ENCODE data around the gene LGR6. TPM values are rescaled to one million over a fixed set of nuclear protein-coding genes. Genes with fewer than 3 reads are reported as not detected.

The LGR6 gene
- total RNA-seq, 8 experiments from 2014 or later: 0.13 to 1.0 (median 0.35) TPM

DNA sequence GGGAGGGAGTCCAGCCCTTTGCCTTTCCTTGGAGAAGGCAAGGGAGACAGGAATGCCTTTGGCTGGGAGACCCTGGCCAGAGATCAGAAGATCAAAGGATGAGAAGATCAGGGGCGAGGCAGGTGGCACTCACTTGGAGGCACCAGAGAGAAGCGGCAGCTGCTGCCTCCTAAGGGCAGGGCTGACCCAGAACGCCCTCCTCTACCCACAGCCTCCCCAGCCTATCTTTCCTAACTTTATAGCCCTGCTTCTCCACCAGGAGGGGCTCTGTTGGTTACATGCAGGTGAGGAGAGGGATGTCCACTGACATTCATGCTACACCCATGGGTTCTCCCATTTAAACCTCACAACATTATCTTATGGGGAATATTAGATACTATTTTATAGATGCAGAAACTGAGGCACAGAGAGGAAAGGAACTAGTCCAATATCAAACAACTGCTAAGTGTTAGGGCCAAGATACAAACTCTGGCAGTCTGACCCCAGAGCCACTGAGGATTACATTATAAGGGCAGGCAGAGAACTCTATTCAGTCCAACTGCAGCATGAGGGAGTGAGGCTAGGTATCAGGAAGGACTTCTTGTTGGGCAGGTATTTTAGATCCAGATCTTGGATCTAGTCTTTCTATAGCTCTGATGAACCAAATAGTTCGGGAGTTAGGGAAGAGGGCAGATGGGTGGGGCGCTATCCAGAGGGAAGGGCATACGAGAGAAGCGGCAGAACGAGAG lies 19.9 kb downstream of the LGR6 start:
- Histone ChIP-seq H3K27ac (no peak overlapping the region), H3K4me1 (replicated peaks in 1 of 2) (peaks cover 2 to 4% of the 10 kb centered on the region in 2 donors), H3K4me3 (no peak overlapping the region)
- ATAC-seq (replicated peaks in 6 of 8): peak in 3 of 8 experiments; percentile 34 to 63 (median 40)
- in situ Hi-C loops (cut with MboI; ENCODE audit: low pct_unique_long_range_greater_than_20kb in 2 of 9, low sequenced_read_pairs in 9 of 9, unreplicated experiment in 9 of 9): no loop called here
- WGBS, 10 experiments: 0 to 50% (median 31%) methylated on average over 1 to 7 of the region's 8 CpGs

GRCh38 chr1:202214089-202214843 lies 20.7 kb downstream of the LGR6 start:
- peaks cover 2 to 4% of the 10 kb centered on the region in 2 donors for H3K4me1 ChIP-seq (replicated peaks in 1 of 2)
- H3K4me3 ChIP-seq: peak overlapping the region in 1 of 5 donors; percentile 5
- H3K27ac ChIP-seq: no peak overlapping the region
- WGBS, 10 experiments: 0 to 73% (median 15%) methylated on average over 2 to 22 of the region's 56 CpGs; no CpG with 5 or more reads in 3 of the 10 experiments
- peak in 6 of 8 experiments; percentile 18 to 75 (median 54) for ATAC-seq (replicated peaks in 6 of 8)
- in situ Hi-C loops (cut with MboI; ENCODE audit: low pct_unique_long_range_greater_than_20kb in 2 of 9, low sequenced_read_pairs in 9 of 9, unreplicated experiment in 9 of 9): no loop called here

DNA sequence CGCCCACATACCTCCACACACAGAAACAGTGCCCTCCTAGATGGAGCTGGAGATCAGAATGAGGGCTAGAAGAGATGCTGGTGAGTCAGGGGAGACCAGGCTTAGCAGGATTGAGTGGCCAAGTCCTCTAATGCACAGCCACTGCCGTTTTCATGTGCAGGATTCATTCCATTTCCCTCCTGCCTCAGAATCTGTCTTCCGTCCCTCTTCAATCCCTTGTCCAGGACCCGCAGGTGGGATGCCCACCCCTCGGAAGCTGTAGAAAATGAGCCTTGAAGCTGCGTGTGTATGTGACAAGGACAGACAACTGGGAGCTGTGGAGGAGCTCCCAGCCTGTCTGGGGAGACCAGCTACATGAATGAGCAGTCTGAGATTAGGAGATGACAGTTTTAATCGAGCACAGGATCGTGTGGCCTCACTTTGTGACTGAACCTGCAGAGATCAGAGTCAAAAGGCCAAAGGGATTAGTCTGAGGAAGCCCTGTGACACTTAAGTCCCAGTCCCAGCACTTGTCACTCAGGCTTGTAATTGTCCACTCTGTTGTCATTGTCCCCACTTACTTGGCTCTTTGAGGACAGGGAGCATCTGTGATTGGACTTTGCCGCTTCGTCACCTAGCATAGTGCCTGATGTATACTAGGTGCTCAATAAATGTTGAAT lies 22.0 kb downstream of the LGR6 start:
- WGBS, 10 experiments: 0 to 100% (median 81%) methylated on average over 1 to 7 of the region's 10 CpGs; no CpG with 5 or more reads in 1 of the 10 experiments
- Histone ChIP-seq H3K4me1 (replicated peaks in 1 of 2) (peaks cover 2 to 4% of the 10 kb centered on the region in 2 donors), H3K4me3 (no peak overlapping the region), H3K27ac (no peak overlapping the region)
- no peak for ATAC-seq (replicated peaks in 6 of 8)
- in situ Hi-C loops (cut with MboI; ENCODE audit: low pct_unique_long_range_greater_than_20kb in 2 of 9, low sequenced_read_pairs in 9 of 9, unreplicated experiment in 9 of 9): no loop called here

DNA sequence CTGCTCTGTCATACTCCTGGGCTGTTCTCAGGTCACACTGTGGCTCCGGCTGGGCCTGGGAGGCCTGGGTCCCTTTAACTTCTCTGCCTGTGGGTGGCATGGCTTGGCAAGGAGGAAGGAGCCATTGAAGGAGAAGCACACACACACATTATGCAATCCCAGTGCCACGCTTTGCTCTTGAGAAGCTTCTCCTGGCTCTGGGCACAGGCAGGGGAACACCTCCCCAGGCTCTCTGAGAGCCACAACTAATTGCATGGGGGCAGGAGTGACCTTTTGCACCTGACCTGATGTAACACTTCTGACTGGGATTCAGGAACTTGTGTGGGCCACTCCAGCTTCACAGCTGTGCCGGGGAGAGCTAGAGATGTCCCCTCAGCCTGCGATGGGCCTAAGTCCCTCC lies 23.1 kb downstream of the LGR6 start:
- 27 to 81% (median 49%) methylated on average over 1 to 4 of the region's 4 CpGs; no CpG with 5 or more reads in 6 of the 10 experiments for WGBS, 10 experiments
- H3K4me3 ChIP-seq: no peak overlapping the region
- in situ Hi-C loops (cut with MboI; ENCODE audit: low pct_unique_long_range_greater_than_20kb in 2 of 9, low sequenced_read_pairs in 9 of 9, unreplicated experiment in 9 of 9): no loop called here
- no peak overlapping the region for H3K27ac ChIP-seq
- H3K4me1 ChIP-seq (replicated peaks in 1 of 2): peaks cover 3 to 4% of the 10 kb centered on the region in 2 donors
- no peak for ATAC-seq (replicated peaks in 6 of 8)

DNA sequence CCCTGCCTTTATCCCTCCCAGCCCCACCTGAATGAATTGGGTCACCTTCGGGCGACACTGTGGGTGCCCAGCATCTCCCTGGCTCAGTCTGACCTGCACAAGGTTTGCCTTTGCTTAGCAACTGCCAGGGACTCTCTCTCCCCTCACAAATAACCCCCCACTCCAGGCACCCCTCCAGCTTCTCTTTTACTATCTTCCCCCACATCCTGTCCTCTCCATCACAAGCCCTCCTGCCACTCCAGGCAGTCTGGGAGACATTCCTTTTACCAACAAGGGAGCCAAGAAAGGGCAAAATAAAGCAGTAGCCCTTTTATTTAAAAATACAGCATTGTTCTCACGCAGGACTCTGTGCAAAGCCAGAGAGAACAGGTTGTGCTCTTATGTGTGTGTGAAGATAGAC lies 23.9 kb downstream of the LGR6 start:
- 40 to 80% (median 63%) methylated on average over 1 to 3 of the region's 3 CpGs; no CpG with 5 or more reads in 4 of the 10 experiments for WGBS, 10 experiments
- in situ Hi-C loops (cut with MboI; ENCODE audit: low pct_unique_long_range_greater_than_20kb in 2 of 9, low sequenced_read_pairs in 9 of 9, unreplicated experiment in 9 of 9): no loop called here
- no peak overlapping the region for H3K4me3 ChIP-seq

DNA sequence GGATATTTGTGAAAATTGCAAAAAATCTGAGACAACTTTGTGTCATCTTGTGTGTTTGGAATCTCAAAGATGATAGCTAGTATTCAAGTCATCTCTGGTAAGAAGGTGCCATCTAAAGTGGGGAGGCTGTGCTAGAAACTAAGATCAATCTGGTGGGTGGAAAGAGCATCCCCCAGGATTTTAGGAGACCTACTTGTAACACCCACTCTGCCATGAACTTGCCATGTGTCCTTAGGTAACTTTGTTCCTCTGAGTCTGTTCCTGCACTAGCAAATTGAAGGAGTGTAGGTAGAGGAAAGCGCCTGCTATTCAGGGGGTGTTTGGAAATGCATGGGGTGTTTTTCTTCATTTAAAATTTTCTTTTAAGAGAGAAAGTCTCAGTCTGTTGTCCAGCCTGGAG lies 24.4 kb downstream of the LGR6 start:
- in situ Hi-C loops (cut with MboI; ENCODE audit: low pct_unique_long_range_greater_than_20kb in 2 of 9, low sequenced_read_pairs in 9 of 9, unreplicated experiment in 9 of 9): no loop called here
- Histone ChIP-seq H3K4me1 (replicated peaks in 1 of 2) (peaks cover 8 to 15% of the 10 kb centered on the region in 2 donors), H3K27ac (no peak overlapping the region), H3K4me3 (no peak overlapping the region)
- 86 to 100% (median 100%) methylated on average over 1 of the region's 1 CpG; no CpG with 5 or more reads in 5 of the 10 experiments for WGBS, 10 experiments
- no peak for ATAC-seq (replicated peaks in 6 of 8)

More for the DNA sequence above, 23.9 kb downstream of the LGR6 start:
- no peak overlapping the region for H3K27ac ChIP-seq
- H3K4me1 ChIP-seq (replicated peaks in 1 of 2): peaks cover 8 to 11% of the 10 kb centered on the region in 2 donors
- ATAC-seq (replicated peaks in 6 of 8): no peak

GRCh38 chr1:202220733-202221132 lies 27.1 kb downstream of the LGR6 start:
- peaks cover 4 to 15% of the 10 kb centered on the region in 2 donors for H3K4me1 ChIP-seq (replicated peaks in 1 of 2)
- no peak overlapping the region for H3K27ac ChIP-seq
- no peak overlapping the region for H3K4me3 ChIP-seq
- in situ Hi-C loops (cut with MboI; ENCODE audit: low pct_unique_long_range_greater_than_20kb in 2 of 9, low sequenced_read_pairs in 9 of 9, unreplicated experiment in 9 of 9): no loop called here
- 71 to 79% (median 76%) methylated on average over 1 to 2 of the region's 2 CpGs; no CpG with 5 or more reads in 7 of the 10 experiments for WGBS, 10 experiments
- peak in 1 of 8 experiments; percentile 13 for ATAC-seq (replicated peaks in 6 of 8)

DNA sequence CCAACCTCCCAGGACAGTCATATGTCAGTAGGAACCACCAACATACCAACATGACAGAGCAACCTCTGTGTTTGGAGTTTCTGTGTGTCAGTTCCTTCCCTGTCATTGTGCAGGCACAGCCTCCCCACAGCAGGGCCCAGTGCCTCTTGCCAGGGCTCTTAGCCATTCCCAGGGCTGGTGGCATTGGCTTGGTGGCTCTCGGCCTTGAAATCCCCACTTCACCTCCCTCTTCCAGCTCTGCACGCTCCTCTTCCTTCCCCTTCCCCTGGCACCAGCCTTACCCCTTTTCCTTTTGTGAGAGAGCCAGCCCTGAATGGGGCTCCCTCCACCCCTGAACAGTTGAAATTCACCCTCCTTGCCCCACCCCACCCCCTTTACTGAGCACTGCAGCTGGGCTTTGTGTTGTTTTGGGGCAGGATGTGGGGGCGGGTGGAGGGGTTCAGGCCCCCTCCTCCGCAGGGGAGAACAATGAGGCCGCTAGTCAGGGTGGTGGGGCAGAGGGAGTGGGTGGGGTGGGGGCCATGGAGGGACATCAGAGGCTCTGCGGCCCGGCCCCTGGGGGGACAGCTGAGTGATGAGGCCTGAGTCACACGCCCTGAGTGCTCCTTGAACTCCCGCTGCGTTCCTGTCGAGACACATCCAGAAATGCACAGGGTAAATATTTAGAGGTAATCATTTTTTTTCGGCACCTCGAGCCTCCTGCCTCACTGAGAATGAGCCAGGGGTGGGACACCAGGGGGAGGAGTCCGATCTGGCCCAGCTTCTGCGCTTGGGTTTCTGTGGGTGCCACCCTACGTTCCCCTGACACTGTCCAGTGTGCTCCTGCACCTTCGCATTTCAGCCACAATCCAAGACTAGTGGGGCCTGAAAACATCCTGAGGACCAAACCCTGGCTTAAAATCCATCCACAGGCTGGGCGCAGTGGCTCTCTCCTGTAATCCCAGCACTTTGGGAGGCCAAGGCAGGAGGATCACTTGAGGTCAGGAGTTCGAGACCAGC lies 28.6 kb downstream of the LGR6 start:
- in situ Hi-C loops (cut with MboI; ENCODE audit: low pct_unique_long_range_greater_than_20kb in 2 of 9, low sequenced_read_pairs in 9 of 9, unreplicated experiment in 9 of 9): no loop called here
- H3K27ac ChIP-seq: no peak overlapping the region
- ATAC-seq (replicated peaks in 6 of 8): peak in 5 of 8 experiments; percentile 81 to 90 (median 85)

DNA sequence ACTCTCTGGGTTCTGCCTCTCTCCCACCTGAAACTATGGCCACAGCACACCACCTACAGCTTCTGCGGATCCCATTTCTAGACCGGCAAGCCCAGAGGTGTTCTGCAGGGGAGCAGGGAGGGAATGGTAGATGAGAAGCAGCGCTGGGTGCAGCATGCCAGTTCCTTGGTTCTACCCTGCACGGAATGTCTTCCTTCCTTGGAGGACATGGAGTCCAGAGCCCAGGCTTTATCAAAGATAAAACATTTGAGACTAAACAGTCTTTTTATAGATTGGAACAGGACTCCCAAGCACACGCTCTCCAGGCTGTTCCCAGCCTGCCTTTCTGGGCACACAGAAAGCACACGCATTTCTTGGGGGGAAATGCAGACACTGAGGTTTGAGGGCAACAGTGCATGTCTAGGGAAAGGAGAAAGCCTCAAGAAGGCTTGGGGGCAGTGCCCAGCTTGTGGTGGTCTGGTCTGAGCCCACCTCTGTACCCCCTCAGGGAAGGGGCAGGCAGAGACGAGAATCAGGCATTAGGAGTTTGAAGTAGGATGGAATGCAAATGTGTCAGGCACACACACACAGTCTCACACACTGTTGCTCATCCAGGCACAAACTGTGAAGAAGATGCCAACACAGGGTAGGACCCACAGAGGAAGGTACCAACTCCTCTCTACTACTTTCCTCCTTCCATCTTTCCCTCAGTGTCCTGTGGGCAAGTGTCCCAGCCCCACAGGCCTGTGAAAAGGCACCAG lies 29.7 kb downstream of the LGR6 start:
- Histone ChIP-seq H3K4me1 (replicated peaks in 1 of 2) (peaks cover 4 to 13% of the 10 kb centered on the region in 2 donors), H3K27ac (no peak overlapping the region), H3K4me3 (no peak overlapping the region)
- WGBS, 10 experiments: 42 to 96% (median 83%) methylated on average over 3 to 7 of the region's 7 CpGs; no CpG with 5 or more reads in 3 of the 10 experiments
- ATAC-seq (replicated peaks in 6 of 8): no peak
- in situ Hi-C loops (cut with MboI; ENCODE audit: low pct_unique_long_range_greater_than_20kb in 2 of 9, low sequenced_read_pairs in 9 of 9, unreplicated experiment in 9 of 9): no loop called here

More for the DNA sequence above, 28.6 kb downstream of the LGR6 start:
- H3K4me3 ChIP-seq: no peak overlapping the region
- WGBS, 10 experiments: 40 to 100% (median 53%) methylated on average over 1 to 7 of the region's 19 CpGs; no CpG with 5 or more reads in 3 of the 10 experiments
- peaks cover 4 to 13% of the 10 kb centered on the region in 2 donors for H3K4me1 ChIP-seq (replicated peaks in 1 of 2)

DNA sequence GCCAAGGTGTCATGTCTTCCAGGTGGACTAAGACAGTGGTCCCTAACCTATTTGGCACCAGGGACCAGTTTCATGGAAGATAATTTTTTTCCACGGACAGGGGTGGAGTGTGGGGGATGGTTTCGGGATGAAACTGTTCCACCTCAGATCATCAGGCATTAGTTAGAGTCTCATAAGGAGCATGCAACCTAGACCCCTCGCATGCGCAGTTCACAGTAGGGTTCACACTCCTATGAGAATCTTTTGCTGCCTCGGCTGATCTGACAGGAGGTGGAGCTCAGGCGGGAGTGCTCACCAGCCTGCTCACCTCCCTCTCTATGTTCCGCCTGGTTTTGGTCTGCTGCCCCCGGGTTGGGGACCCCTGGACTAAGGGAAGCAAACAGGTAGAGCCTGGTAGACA lies 30.9 kb downstream of the LGR6 start:
- no peak overlapping the region for H3K4me3 ChIP-seq
- H3K27ac ChIP-seq: no peak overlapping the region
- WGBS, 10 experiments: 31 to 100% (median 65%) methylated on average over 1 to 4 of the region's 8 CpGs; no CpG with 5 or more reads in 2 of the 10 experiments
- peaks cover 7 to 17% of the 10 kb centered on the region in 2 donors for H3K4me1 ChIP-seq (replicated peaks in 1 of 2)
- ATAC-seq (replicated peaks in 6 of 8): no peak
- in situ Hi-C loops (cut with MboI; ENCODE audit: low pct_unique_long_range_greater_than_20kb in 2 of 9, low sequenced_read_pairs in 9 of 9, unreplicated experiment in 9 of 9): no loop called here

- Histone ChIP-seq H3K4me3 (no peak overlapping the region), H3K27ac (no peak overlapping the region), H3K4me1 (replicated peaks in 1 of 2) (peaks cover 7 to 20% of the 10 kb centered on the region in 2 donors)
- no peak for ATAC-seq (replicated peaks in 6 of 8)
- in situ Hi-C loops (cut with MboI; ENCODE audit: low pct_unique_long_range_greater_than_20kb in 2 of 9, low sequenced_read_pairs in 9 of 9, unreplicated experiment in 9 of 9): no loop called here
- 35 to 100% (median 71%) methylated on average over 1 to 5 of the region's 5 CpGs; no CpG with 5 or more reads in 4 of the 10 experiments for WGBS, 10 experiments
Observed at GRCh38 chr1:202225131-202225530, 31.5 kb downstream of the LGR6 start.
